ENCODE measurements around the gene TTI1.
"Not testable (repeated sequence)": the region's sequence is repeated elsewhere in the genome, so short reads cannot be mapped to it uniquely, and the experiment has no call there.

TTI1 gene

DNA sequence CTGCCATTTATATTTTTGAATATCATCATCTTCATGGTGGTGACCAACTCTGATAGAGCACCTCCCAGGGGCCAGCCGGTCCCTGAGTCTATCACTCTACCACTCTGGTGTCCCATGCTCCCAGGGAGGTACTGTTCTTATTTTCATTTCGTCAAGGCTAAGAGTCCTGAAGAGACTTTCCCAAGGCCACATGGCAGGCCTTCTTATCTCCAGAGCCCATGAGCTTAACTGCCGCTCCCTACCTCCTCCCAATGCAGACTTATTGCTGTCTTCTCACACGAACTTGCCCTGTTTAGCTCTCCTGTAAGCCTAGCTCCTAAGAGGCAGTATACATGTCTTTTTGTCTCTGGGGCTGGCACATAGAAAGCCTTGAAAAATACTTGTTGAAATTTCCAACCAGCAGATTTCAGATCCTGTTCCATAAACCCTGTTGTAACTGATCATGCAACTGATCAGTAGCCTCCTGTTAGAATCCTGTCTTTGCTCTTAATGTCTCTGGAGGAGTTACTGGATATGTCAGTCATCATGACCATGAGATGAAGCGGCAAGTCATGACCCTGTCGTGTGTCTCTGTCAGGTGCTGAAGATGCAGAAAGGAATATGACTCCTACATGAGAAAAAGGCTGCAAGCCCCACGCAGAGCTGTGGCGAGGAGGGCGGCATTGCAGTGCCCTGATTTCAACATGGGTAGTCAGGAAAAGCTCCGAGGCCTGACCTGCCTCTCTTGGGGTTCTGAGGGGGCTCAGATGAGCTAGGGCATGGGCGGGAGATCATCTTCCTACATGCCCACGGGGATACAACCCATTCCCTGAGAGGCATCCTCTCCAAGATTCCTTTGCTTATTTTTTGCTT is 60.0 kb downstream of the TTI1 start:
- H3K27ac ChIP-seq: no peak overlapping the region
- TF ChIP-seq, protein P1, sequence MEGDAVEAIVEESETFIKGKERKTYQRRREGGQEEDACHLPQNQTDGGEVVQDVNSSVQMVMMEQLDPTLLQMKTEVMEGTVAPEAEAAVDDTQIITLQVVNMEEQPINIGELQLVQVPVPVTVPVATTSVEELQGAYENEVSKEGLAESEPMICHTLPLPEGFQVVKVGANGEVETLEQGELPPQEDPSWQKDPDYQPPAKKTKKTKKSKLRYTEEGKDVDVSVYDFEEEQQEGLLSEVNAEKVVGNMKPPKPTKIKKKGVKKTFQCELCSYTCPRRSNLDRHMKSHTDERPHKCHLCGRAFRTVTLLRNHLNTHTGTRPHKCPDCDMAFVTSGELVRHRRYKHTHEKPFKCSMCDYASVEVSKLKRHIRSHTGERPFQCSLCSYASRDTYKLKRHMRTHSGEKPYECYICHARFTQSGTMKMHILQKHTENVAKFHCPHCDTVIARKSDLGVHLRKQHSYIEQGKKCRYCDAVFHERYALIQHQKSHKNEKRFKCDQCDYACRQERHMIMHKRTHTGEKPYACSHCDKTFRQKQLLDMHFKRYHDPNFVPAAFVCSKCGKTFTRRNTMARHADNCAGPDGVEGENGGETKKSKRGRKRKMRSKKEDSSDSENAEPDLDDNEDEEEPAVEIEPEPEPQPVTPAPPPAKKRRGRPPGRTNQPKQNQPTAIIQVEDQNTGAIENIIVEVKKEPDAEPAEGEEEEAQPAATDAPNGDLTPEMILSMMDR (IDR thresholded peaks at IDR 0.05): no peak

DNA sequence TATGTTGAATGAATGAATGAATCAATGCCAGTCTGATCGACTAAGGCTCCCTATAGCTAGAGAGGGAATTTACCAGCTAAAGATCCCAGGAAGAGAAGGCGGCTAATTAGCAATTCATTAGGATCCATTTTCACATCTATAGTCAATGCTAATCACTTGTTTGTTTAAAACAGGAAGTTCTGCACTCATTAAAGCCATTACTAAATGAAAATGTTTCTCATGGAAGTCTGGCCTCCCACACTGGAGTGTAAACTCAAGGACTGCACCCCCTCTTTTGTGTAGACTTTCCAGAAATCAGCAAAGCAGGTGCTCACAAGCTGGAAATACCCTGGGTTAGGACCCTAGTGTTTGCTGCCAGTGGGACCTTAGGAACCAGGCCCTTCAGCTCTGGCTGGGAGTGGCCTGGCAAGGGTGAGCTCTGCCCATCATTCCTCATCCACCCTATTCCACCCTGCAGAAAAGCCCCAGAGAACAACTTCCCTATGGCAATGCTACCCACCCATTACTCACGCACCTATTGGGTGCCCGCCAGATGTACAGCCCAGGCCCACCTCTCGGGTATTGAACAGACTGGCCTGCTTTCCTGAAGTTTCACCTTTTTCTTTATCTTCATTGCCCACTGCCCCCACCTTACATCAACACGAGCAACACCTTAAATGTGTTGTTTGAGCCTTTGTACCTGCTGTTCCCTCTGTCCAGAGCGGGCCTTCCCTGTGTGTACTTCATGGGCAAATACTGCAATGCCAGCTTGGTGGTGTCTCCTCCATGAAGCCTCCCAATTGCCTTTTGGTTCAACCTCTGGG is 60.8 kb downstream of the TTI1 start:
- H3K27ac ChIP-seq: no peak overlapping the region
- TF ChIP-seq, protein P1 (IDR thresholded peaks at IDR 0.05): no peak
- no peak for TF ChIP-seq ZFX (IDR thresholded peaks at IDR 0.05; ENCODE audit: borderline replicate concordance)

DNA sequence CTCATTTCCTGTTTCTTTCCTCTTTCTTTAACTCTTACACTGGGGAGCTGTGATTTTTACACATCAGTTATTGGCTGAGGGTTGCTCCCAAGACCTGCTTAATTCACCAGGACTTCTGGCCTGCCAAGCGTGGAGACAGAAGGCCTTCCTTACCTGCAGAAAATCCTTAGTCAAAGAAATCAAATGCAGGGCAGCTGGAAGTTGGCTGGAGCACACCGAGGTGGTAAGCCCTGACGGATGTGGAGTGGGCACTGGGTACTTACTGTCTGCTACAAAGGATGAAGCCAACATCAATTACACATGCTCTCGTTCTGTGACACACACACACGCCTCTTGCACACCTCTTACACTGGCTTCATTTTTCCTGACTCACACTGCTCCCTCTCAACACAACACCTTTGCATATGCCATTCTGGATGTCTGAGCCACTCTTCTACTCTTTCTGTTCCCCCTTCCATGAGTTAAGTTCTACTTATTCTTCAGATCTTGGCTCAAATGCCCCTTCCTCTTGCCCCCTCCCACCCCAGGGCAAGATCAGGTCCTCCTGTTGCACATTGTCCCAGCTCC is 61.6 kb downstream of the TTI1 start:
- TF ChIP-seq ZFX (IDR thresholded peaks at IDR 0.05; ENCODE audit: borderline replicate concordance): no peak
- TF ChIP-seq, protein P1 (IDR thresholded peaks at IDR 0.05): no peak
- no peak overlapping the region for H3K27ac ChIP-seq

DNA sequence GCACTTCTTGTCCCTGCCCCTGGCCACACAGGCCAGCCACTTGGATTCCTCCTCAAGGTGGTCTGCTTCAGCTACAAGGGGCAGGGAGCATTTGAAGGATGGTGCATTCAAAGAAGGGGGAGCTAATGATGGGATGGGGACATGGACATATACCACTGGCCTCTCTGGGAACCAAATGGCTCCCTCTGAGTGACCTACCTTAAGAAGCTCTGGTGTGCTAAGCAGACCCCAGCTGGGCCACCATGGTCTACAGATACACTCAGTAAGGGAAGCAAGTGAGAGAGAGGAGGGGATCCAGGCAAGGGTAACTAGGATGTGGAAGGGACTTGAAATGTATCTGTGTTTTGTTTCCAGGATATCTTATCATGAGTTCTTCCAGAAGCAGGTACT is 62.4 kb downstream of the TTI1 start:
- TF ChIP-seq, protein P1 (IDR thresholded peaks at IDR 0.05): no peak
- TF ChIP-seq ZFX (IDR thresholded peaks at IDR 0.05; ENCODE audit: borderline replicate concordance): no peak
- no peak overlapping the region for H3K27ac ChIP-seq

DNA sequence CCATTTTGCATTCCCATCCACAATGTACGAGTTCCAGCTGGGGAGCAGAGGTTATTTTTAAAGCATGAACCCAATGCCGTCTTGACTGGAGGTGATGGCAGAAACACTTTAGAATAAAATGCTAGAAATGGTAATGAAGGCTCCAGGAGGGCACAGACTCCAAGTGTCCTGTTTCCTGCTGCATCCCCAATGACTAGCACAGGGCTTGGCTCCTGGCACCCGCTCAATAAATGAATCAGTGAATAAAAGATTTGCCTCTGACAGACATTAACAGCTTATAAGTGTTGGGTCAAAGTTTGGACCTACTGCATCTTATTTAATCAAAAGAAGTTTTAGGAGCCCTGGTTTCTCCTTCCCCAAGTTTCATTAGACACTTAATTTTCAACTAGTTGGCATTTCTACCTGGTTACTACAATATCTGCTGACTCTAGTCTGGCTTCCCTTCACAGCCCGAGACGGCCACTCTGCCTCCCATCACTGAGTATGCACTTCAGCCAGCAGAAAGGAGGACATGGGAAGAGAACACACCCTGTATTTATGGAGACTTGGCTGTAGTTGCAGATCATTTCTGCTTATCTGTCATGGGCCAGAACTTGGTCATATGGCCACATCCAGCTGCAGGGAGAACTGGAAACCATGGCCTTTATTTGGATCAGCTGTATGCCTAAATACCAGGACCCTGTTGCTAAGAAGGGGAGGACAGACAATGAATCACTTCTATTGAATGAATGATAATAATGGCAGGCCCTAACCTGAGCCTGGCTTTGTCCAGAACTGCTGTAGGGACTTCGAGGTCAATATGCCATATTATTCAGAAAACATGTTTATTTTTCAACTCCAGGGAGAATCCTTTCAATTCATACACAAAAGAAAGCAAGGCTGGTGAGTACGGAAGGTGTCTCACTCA is 63.1 kb downstream of the TTI1 start:
- no peak overlapping the region for H3K27ac ChIP-seq
- no peak for TF ChIP-seq ZFX (IDR thresholded peaks at IDR 0.05; ENCODE audit: borderline replicate concordance)
- TF ChIP-seq, protein P1 (IDR thresholded peaks at IDR 0.05): no peak

DNA sequence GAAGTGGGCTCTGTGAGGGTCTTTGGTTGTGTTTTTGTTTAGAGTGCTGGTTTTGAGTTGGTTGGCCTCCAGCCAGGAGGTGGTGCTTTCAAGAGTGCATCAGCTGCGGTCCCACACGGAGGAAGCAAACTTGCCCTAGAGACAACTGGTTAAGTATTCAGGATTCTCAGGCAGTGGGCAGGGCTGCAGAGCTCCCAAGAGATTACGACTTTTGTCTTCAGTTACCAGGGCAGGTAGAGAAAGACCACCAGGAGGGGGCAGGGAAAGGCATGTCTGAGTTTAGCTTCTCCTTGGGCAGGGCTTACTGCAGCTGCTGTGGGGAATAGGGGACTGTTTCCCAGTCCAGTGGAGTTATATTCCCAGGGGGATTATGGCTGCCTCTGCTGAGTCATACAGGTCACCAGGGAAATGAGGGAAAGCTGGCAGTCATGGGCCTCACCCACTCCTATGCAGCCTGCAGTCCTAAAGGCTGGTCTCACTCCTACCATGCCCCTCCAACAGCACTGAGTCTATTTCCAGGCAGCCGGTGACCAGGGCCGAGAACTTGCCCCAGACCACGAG is 64.3 kb downstream of the TTI1 start:
- no peak for TF ChIP-seq ZFX (IDR thresholded peaks at IDR 0.05; ENCODE audit: borderline replicate concordance)
- TF ChIP-seq, protein P1 (IDR thresholded peaks at IDR 0.05): no peak
- H3K27ac ChIP-seq: no peak overlapping the region

DNA sequence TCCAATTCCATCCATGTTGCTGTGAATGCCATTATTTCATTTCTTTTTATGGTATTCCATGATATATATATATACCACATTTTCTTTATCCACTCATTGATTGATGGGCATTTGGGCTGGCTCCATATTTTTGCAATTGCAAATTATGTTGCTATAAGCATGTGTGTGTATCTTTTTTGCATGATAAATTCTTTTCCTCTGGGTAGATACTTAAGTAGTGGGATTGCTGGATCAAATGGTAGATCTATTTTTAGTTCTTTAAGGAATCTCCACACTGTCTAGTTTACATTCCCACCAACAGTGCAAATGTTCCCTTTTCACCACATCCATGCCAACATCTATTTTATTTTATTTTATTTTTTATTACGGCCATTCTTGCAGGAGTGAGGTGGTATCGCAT is 69.8 kb downstream of the TTI1 start:
- not testable (repeated sequence) for H3K27ac ChIP-seq

Measured in 22Rv1 (cell line).